Medulla oblongata (tissue), 1 donor: Measurements from ENCODE around the gene AP3B1.

Experiments
- DNase-seq: peaks from one replicate; pipeline ENCODE4 v3.0.0-alpha.2; 2015; ENCODE audit errors: extremely low spot score

AP3B1 gene

GRCh38 chr5:78162253-78162862 is 132.1 kb downstream of the AP3B1 start:
- peak; percentile 57 for DNase-seq

GRCh38 chr5:78157001-78157400 is 137.5 kb downstream of the AP3B1 start:
- no peak for DNase-seq

- no peak for DNase-seq
Measured at GRCh38 chr5:78151594-78152271, 142.8 kb downstream of the AP3B1 start.

- no peak for DNase-seq
Measured at GRCh38 chr5:78137290-78137689, 157.2 kb downstream of the AP3B1 start.

GRCh38 chr5:78133423-78133822 is 161.1 kb downstream of the AP3B1 start:
- no peak for DNase-seq

- DNase-seq = no peak
Measured at GRCh38 chr5:78132507-78132906, 162.0 kb downstream of the AP3B1 start.

- DNase-seq = no peak
Measured at GRCh38 chr5:78129597-78129996, 164.9 kb downstream of the AP3B1 start.

- DNase-seq = no peak
Measured at GRCh38 chr5:78127875-78128274, 166.6 kb downstream of the AP3B1 start.

- no peak for DNase-seq
Measured at GRCh38 chr5:78126536-78126935, 168.0 kb downstream of the AP3B1 start.

- DNase-seq = no peak
Measured at GRCh38 chr5:78116167-78116566, 178.3 kb downstream of the AP3B1 start.

GRCh38 chr5:78113689-78114264 is 180.7 kb downstream of the AP3B1 start:
- DNase-seq = peak; percentile 48

GRCh38 chr5:78112931-78113330 is 181.6 kb downstream of the AP3B1 start:
- DNase-seq = no peak

- DNase-seq = peak; percentile 21
Measured at GRCh38 chr5:78109891-78110324, 184.6 kb downstream of the AP3B1 start.

- DNase-seq = no peak
Measured at GRCh38 chr5:78108564-78108963, 185.9 kb downstream of the AP3B1 start.

GRCh38 chr5:78103232-78103918 is 191.1 kb downstream of the AP3B1 start:
- DNase-seq = no peak

GRCh38 chr5:78102500-78102899 is 192.0 kb downstream of the AP3B1 start:
- no peak for DNase-seq

- no peak for DNase-seq
Measured at GRCh38 chr5:78095125-78095524, 199.4 kb downstream of the AP3B1 start.

- DNase-seq = no peak
Measured at GRCh38 chr5:78090002-78090401, 204.5 kb downstream of the AP3B1 start.

- DNase-seq = no peak
Measured at GRCh38 chr5:78078858-78079257, 215.6 kb downstream of the AP3B1 start.

GRCh38 chr5:78077369-78078068 is 217.0 kb downstream of the AP3B1 start:
- no peak for DNase-seq

GRCh38 chr5:78076351-78076750 is 218.1 kb downstream of the AP3B1 start:
- DNase-seq = no peak

- DNase-seq = no peak
Measured at GRCh38 chr5:78075301-78075700, 219.2 kb downstream of the AP3B1 start.
